NT2/D1 (cell line): Measurements from ENCODE around the gene CLDN20.

Source experiments
- SUZ12 ChIP-seq: IDR thresholded peaks from 2 replicates; pipeline ENCODE4 v1.6.1; 2011; ENCODE audit not compliant: insufficient read length, insufficient read depth; ENCODE audit errors: extremely low read depth
- YY1 ChIP-seq: IDR thresholded peaks from 2 replicates; pipeline ENCODE4 v1.6.1; 2011; ENCODE audit not compliant: insufficient read length, insufficient read depth

GRCh38 chr6:155222506-155222905, 41.3 kb upstream of the CLDN20 start:
- TF ChIP-seq SUZ12 (no peak), YY1 (no peak)
